Glutamatergic neuron (in vitro differentiated cells): Measurements from ENCODE around the gene ZFAND3. TPM values are rescaled to one million over a fixed set of nuclear protein-coding genes. Genes with fewer than 3 reads are reported as not detected.

ENCODE experiments used
- DNase-seq: peaks from one replicate; pipeline ENCODE4 v3.0.0; 2022
- H3K27ac Mint-ChIP-seq: one replicate; pipeline ENCODE4 v1.8.0; 2020; ENCODE audit warnings: mild to moderate bottlenecking, mixed read lengths, inconsistent platforms; ENCODE audit not compliant: unreplicated experiment
- H3K27me3 Mint-ChIP-seq: one replicate; pipeline ENCODE4 v1.8.0; 2020; ENCODE audit warnings: mild to moderate bottlenecking, moderate library complexity, mixed read lengths, inconsistent platforms; ENCODE audit not compliant: unreplicated experiment
- H3K36me3 Mint-ChIP-seq: one replicate; pipeline ENCODE4 v1.8.0; 2020; ENCODE audit warnings: mild to moderate bottlenecking, mixed read lengths, inconsistent platforms; ENCODE audit not compliant: unreplicated experiment
- H3K4me1 Mint-ChIP-seq: one replicate; pipeline ENCODE4 v1.8.0; 2020; ENCODE audit warnings: mild to moderate bottlenecking, low read depth, mixed read lengths, inconsistent platforms; ENCODE audit not compliant: unreplicated experiment
- H3K4me3 Mint-ChIP-seq: one replicate; pipeline ENCODE4 v1.8.0; 2020; ENCODE audit warnings: mild to moderate bottlenecking, mixed read lengths, inconsistent platforms; ENCODE audit not compliant: unreplicated experiment
- H3K9me3 Mint-ChIP-seq: one replicate; pipeline ENCODE4 v1.8.0; 2020; ENCODE audit warnings: mild to moderate bottlenecking, moderate library complexity, mixed read lengths, inconsistent platforms; ENCODE audit not compliant: unreplicated experiment
- total RNA-seq: library from RNA; stranded (reverse); fragmentation: NEBNext Ultra II Directional; extraction: Animal tissue kit (Norgen Biotek cat#: 25700); gene quantifications from one replicate; pipeline ENCODE4 v1.2.1, GENCODE V29; 2021; ENCODE audit not compliant: unreplicated experiment
- TF ChIP-seq, protein P1 (sequence below): fragments of 200-600 bp; sonication (generic); IDR thresholded peaks from one replicate; pipeline ENCODE4 v1.5.0; 2021; ENCODE audit not compliant: partially characterized antibody, unreplicated experiment

Gene ZFAND3
- total RNA-seq, 1 donor from 2014 or later = 115 TPM

DNA sequence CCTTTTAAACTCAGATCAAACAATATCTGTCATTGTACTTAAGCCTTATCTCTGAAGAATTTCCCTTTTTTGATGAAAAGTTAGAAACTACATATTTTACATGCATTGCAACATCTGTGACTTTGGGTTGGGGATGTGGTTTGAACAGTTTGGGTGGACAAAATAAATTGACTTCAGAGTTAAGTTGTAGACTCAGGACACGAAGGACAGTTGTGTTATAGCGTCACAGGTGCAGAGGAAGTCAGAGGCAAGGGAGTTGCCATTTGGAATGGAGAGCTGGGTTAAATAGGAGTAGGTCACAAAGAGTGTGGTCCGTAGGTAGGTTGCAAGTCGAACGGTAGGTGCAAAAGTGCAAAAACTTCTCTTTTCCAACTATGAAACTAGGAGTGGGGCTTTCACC, 46.0 kb downstream of the ZFAND3 start:
- H3K4me3 Mint-ChIP-seq = no peak overlapping the region
- H3K9me3 Mint-ChIP-seq = no peaks in the 10 kb centered on the region
- H3K4me1 Mint-ChIP-seq = peaks cover 2% of the 10 kb centered on the region
- no peaks in the 10 kb centered on the region for H3K27me3 Mint-ChIP-seq
- DNase-seq = no peak
- TF ChIP-seq, protein P1, sequence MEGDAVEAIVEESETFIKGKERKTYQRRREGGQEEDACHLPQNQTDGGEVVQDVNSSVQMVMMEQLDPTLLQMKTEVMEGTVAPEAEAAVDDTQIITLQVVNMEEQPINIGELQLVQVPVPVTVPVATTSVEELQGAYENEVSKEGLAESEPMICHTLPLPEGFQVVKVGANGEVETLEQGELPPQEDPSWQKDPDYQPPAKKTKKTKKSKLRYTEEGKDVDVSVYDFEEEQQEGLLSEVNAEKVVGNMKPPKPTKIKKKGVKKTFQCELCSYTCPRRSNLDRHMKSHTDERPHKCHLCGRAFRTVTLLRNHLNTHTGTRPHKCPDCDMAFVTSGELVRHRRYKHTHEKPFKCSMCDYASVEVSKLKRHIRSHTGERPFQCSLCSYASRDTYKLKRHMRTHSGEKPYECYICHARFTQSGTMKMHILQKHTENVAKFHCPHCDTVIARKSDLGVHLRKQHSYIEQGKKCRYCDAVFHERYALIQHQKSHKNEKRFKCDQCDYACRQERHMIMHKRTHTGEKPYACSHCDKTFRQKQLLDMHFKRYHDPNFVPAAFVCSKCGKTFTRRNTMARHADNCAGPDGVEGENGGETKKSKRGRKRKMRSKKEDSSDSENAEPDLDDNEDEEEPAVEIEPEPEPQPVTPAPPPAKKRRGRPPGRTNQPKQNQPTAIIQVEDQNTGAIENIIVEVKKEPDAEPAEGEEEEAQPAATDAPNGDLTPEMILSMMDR = no peak
- H3K36me3 Mint-ChIP-seq = no peaks in the 10 kb centered on the region
- H3K27ac Mint-ChIP-seq = no peak overlapping the region

DNA sequence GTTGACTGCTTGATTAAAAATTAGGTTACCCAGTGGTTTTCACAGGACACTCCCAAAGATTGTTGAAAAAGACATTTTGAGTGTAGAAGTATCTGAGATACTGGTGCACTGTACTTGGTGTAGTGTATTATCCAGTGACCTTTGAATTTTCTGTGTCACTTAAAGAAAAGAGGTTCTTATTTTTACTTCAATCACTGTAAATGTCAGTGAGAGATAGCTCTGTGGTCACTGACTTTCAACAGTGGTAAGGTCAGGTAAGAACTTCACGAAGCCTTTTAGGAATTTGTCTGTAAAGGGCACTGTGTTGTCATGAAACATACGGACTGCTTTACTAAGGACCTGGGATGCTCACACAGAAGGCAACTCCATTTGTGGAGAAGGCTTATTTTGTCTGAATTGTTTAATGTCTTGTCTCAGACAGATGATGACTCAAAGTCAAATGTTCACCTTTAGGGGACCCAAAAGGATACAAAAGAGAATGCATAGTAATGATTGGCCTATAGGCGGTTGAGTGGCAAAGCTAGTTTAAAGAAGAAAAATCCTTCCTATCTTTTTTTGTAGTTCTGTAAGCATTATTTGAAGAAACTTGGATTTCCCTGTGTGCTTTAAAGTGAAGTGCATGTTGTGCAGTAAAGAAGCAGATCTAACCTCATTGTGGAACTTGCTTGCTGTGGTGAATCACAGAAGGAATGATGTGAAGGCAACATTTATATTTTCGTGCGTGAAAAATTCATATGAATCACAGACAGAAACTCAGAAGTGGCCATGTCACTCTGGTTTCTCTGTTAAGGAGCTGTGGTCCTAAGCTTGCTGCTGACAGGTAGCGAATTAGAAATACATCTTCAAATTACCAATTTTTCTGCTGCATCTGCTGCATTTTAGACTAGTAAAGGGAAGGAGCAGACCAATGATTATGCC, 47.3 kb downstream of the ZFAND3 start:
- Mint-ChIP-seq H3K9me3 (no peaks in the 10 kb centered on the region), H3K36me3 (no peaks in the 10 kb centered on the region), H3K4me1 (peaks cover 2% of the 10 kb centered on the region), H3K4me3 (no peak overlapping the region), H3K27ac (no peak overlapping the region), H3K27me3 (no peaks in the 10 kb centered on the region)
- TF ChIP-seq, protein P1 = no peak
- DNase-seq = no peak

DNA sequence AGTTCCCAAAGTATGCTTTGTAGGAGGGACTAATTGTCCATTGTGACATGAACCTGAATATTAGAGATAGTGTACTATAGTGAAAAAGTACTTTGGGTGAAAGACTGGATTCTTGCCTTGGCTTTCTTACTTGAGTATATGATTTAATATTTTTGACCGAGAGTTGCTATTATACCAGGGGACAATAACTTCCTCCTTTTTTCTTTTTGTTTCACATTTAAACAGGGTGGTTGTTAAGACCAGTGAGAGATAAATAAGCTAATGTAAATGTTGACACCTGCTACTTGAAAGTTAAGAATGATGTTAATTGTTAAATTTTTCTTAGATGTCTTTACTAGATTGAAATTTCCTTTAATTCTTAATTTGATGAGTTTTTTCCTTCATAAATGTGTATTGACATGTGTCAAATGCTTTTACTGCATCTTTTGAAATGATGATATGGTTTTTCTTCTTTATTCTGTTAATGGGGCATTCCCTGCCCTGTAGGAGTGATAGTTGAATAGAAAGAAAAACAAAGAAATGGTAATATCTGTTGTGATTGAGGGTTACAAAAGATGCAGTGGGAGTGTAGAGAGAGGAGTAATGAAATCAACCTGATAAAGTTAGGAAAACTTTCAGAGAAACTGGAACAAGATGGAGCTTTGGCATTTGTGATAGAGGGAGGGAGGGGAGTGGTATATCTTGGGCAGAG, 48.4 kb downstream of the ZFAND3 start:
- H3K4me1 Mint-ChIP-seq = peaks cover 2% of the 10 kb centered on the region
- DNase-seq = no peak
- no peak overlapping the region for H3K27ac Mint-ChIP-seq
- TF ChIP-seq, protein P1 = no peak
- no peaks in the 10 kb centered on the region for H3K27me3 Mint-ChIP-seq
- no peak overlapping the region for H3K4me3 Mint-ChIP-seq
- H3K36me3 Mint-ChIP-seq = no peaks in the 10 kb centered on the region
- no peaks in the 10 kb centered on the region for H3K9me3 Mint-ChIP-seq

DNA sequence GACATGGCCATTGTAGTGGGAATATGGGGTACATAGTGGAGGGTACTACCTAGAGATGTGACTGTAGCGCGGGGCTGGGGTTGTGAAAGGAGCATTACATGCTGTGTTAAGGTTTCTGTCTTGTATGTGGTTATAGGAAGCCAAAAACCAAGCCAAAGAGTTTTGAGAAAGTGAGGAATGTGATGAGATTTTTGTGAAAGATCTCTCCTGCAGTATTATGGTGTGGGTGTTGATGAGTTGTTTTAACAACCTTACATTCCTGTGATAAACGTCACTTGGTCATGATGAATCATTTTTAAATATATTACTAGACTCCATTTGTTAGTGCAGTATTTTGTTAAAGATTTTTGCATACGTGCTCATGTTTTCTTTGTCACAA, 48.9 kb downstream of the ZFAND3 start:
- no peak overlapping the region for H3K27ac Mint-ChIP-seq
- H3K4me3 Mint-ChIP-seq = no peak overlapping the region
- peaks cover 2% of the 10 kb centered on the region for H3K9me3 Mint-ChIP-seq
- TF ChIP-seq, protein P1 = no peak
- no peak for DNase-seq
- no peaks in the 10 kb centered on the region for H3K27me3 Mint-ChIP-seq
- H3K36me3 Mint-ChIP-seq = no peaks in the 10 kb centered on the region
- H3K4me1 Mint-ChIP-seq = peaks cover 2% of the 10 kb centered on the region
